Mucosa of descending colon (tissue), 3 donors: ENCODE data around the gene SKIC3. TPM values are rescaled to one million over a fixed set of nuclear protein-coding genes. Genes with fewer than 3 reads are reported as not detected.

ENCODE experiments used
- ATAC-seq: fragments of 200-7000 bp; cut with Tn5 transposase; one replicate; pipeline ENCODE4 v1.9.1; 2020; ENCODE audit warnings: mild to moderate bottlenecking, moderate library complexity
- DNase-seq, 3 donors: peaks; one replicate each; pipeline ENCODE4 v3.0.0-alpha.2; 2020
- H3K36me3 ChIP-seq: fragments of 200-600 bp; one replicate; pipeline ENCODE4 v1.8.0; 2021; ENCODE audit warnings: low read depth, mild to moderate bottlenecking
- H3K4me1 ChIP-seq: fragments of 200-600 bp; one replicate; pipeline ENCODE4 v1.8.0; 2021; ENCODE audit warnings: low read depth, mild to moderate bottlenecking
- H3K4me3 ChIP-seq: fragments of 200-600 bp; one replicate; pipeline ENCODE4 v1.8.0; 2021; ENCODE audit warnings: mild to moderate bottlenecking
- H3K9me3 ChIP-seq: fragments of 200-600 bp; one replicate; pipeline ENCODE4 v1.8.0; 2021; ENCODE audit warnings: mild to moderate bottlenecking
- intact Hi-C, 2 donors: fragments of 100-400 bp; cut with DNase I in 1 of 2; cut with micrococcal nuclease in 1 of 2; formaldehyde crosslinking; loops; one replicate each; pipeline versions ENCODE4 v1.11.0 to v1.11.1; 2022; cut with DNase I, micrococcal nuclease
- total RNA-seq, 3 donors: library from RNA; stranded (reverse); fragmentation: NEBNext Ultra II Directional in 2 of 3; extraction: Animal tissue kit (Norgen Biotek cat#: 25700) in 2 of 3; gene quantifications; one replicate each; pipeline versions ENCODE4 v1.2.1 to v1.2.4, GENCODE V29; 2021 to 2023
- TF ChIP-seq, protein P1 (sequence below): fragments of 200-600 bp; IDR thresholded peaks from one replicate; pipeline ENCODE4 v1.8.0; 2022; ENCODE audit warnings: antibody characterized with exemption, mild to moderate bottlenecking
- donor health status: DM: no; HTN: no; CAD: no; lungs with moderate emphysema.
- donor health status: DM: no; HTN: no; CAD: no.
- donor health status: DM: no; HTN: yes; CAD: no.

SKIC3 gene
- total RNA-seq, 3 donors from 2014 or later: 49.6 to 73.6 (median 51.5) TPM

DNA sequence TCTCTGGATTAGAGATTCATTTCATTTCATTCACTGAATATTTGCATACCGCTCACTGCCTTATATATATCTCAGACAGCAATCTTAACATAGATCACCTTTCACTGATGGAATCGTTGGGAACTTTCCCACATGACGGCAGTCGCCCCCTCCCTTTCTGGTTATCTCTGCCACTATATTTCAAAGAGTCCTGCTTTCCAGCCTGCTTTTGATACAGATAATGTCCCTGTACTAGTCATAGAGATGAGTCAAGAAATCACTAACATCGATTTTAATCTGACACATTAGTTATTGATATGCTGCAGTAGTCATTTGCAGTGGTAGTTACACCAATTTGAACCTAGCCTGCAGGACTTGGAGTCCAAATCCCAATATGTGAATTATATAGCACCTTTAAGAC, 8.6 kb upstream of the SKIC3 start:
- TF ChIP-seq, protein P1, sequence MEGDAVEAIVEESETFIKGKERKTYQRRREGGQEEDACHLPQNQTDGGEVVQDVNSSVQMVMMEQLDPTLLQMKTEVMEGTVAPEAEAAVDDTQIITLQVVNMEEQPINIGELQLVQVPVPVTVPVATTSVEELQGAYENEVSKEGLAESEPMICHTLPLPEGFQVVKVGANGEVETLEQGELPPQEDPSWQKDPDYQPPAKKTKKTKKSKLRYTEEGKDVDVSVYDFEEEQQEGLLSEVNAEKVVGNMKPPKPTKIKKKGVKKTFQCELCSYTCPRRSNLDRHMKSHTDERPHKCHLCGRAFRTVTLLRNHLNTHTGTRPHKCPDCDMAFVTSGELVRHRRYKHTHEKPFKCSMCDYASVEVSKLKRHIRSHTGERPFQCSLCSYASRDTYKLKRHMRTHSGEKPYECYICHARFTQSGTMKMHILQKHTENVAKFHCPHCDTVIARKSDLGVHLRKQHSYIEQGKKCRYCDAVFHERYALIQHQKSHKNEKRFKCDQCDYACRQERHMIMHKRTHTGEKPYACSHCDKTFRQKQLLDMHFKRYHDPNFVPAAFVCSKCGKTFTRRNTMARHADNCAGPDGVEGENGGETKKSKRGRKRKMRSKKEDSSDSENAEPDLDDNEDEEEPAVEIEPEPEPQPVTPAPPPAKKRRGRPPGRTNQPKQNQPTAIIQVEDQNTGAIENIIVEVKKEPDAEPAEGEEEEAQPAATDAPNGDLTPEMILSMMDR: no peak
- H3K36me3 ChIP-seq: no peaks in the 10 kb centered on the region
- no peak overlapping the region for H3K4me3 ChIP-seq
- H3K4me1 ChIP-seq: no peaks in the 10 kb centered on the region
- no peaks in the 10 kb centered on the region for H3K9me3 ChIP-seq
- intact Hi-C loops: no loop called here
- no peak for ATAC-seq
- no peak for DNase-seq

DNA sequence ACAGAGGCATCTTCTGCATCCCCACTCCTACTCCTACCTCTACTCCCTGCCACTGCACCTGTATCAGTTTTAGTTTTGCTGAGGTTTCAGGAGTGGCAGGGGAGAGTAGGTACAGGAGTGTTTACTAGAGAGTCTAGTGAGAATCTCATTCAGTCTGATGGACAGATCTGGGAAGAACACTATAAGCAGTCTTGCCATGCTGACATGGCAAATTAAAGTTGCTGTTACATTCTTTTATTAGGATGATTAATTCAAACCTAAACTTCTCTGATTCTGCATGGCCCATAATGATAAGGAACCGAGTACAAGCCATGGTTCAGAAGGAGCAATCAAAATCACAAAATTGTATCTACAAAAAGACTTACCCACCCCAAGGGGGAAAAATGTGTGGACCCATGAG, 7.5 kb upstream of the SKIC3 start:
- Histone ChIP-seq H3K9me3 (no peaks in the 10 kb centered on the region), H3K4me3 (no peak overlapping the region), H3K4me1 (no peaks in the 10 kb centered on the region), H3K36me3 (no peaks in the 10 kb centered on the region)
- DNase-seq (no peak), ATAC-seq (no peak)
- intact Hi-C loops: no loop called here
- TF ChIP-seq, protein P1: no peak

DNA sequence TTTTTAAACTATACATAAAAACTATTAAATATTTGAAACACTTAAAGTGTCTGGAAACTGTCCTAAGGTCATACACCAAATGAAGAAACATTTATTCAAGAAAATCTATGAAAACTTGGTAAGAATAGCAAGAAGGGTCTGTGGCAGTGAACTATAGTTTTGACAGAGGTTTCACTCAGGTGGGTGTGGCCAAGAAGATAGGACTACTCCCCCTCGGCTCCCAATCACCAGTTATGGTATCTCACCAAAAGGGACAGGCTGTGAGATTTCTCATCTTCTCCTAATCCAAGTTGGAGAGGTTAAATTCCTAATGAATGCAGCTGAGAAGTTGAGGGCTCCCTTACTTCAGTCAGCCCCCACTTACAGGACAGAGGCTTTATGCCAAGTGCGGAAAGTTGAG, 3.1 kb upstream of the SKIC3 start:
- Histone ChIP-seq H3K36me3 (no peaks in the 10 kb centered on the region), H3K4me3 (no peak overlapping the region), H3K9me3 (no peaks in the 10 kb centered on the region), H3K4me1 (peaks cover 10% of the 10 kb centered on the region)
- TF ChIP-seq, protein P1: no peak
- no peak for DNase-seq
- no peak for ATAC-seq
- intact Hi-C loops: no loop called here

DNA sequence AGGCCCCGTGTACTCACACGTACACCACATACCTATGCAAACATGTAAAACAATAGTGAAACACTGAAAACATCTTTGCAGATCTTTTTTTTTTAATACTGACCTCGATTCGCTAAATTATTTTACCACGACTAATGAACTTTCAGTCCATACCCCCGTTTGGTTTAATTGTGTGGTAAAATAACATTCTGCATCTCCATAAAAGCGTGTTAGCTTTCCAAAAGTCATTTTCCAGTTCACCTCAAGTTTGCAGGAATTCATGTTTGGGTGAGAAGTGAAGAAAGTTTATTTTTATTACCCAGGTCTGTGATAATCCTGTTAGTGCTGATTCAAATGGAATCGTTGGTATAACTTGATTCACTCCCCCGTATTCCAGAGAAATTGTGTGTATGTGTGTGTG, 776 bp upstream of the SKIC3 start:
- Histone ChIP-seq H3K4me1 (peaks cover 10% of the 10 kb centered on the region), H3K36me3 (no peaks in the 10 kb centered on the region), H3K4me3 (peak overlapping the region; percentile 46), H3K9me3 (no peaks in the 10 kb centered on the region)
- DNase-seq (no peak), ATAC-seq (no peak)
- TF ChIP-seq, protein P1: no peak
- intact Hi-C loops: no loop called here

DNA sequence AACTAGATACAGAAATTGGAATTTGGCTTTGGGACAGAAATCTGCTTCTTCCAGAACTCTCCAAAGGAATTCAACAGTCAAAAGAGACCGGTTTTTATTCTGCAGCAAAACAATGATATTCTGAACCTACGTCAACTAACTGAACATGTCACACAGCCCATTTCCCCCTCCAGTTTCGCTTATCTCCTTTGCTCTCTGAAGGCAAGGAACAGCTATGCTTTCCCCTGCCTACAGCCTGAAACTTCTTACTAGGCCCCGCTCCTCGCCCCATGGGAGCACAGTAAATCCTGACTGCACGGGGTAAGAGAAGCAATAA, 488 bp downstream of the SKIC3 start:
- ATAC-seq: peak; percentile 52
- no peaks in the 10 kb centered on the region for H3K9me3 ChIP-seq
- DNase-seq: no peak
- TF ChIP-seq, protein P1: no peak
- H3K4me3 ChIP-seq: peak overlapping the region; percentile 46
- peaks cover 10% of the 10 kb centered on the region for H3K4me1 ChIP-seq
- no peaks in the 10 kb centered on the region for H3K36me3 ChIP-seq
- intact Hi-C loops: no loop called here

DNA sequence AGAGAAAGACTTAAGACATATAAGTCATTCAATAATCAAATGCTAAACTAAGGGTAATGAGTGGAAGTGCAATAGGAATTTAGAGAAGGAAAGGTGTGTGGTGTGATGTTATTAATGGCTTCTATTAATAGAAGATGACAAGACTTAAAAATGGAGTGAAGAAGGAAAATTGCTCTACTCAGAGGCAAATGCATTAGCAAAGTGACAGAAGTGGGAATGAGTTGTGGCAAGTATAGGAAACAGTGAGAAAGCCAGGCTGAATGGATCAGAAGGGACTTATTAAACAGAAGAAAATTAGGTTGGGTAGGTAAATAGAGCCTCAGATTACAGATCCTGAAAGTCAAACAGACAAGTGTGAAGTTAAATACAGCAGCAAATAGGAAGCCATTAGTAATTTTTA, 5.7 kb downstream of the SKIC3 start:
- DNase-seq: no peak
- H3K36me3 ChIP-seq: no peaks in the 10 kb centered on the region
- no peak overlapping the region for H3K4me3 ChIP-seq
- no peaks in the 10 kb centered on the region for H3K4me1 ChIP-seq
- intact Hi-C loops: no loop called here
- ATAC-seq: no peak
- TF ChIP-seq, protein P1: no peak
- no peaks in the 10 kb centered on the region for H3K9me3 ChIP-seq
